GM19193 (cell line): ENCODE results near the gene SLC18A2.

ENCODE experiments used
- POLR2A ChIP-seq: IDR thresholded peaks from 4 replicates; pipeline ENCODE4 v1.6.1; 2011; ENCODE audit not compliant: insufficient read depth, insufficient read length; ENCODE audit errors: extremely low read depth

Gene SLC18A2

DNA sequence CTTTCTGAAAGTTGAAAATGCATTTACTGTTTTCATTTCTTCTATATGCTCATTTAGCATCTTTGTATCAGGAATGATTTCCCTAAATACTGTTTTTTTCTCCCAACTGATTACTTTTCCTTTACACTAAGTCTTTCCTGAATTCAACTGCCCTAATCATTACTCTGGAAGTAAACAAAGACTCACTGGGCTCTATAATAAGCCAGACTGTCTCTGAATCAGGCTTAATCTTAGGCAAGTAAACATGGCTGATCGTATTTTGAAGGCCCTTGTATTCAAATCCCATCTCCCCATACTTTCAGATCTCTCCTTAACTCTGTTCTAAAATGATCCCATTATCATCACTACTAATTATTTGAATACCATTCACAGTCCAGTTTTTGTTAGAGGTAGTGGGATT lies 72.7 kb downstream of the SLC18A2 start:
- no peak for TF ChIP-seq POLR2A

DNA sequence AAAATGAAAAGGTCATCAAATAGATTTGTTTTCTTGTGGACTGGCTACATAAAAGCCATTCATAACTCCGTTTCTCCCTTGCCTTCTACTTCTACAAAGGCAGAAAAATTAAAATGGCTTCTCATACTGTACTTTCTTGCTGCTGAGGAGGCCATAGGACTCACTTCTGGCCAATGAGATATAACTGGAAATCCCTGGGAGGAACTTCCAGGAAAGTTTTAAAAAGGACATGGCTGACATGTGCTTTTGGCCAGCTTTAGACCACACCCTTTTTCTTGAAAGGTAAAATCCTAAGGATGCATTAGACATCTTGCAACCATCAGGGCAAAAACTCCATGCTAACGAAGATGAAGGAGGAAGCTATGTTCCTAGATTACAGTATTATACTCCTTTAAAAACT lies 75.8 kb downstream of the SLC18A2 start:
- TF ChIP-seq POLR2A, result no peak

DNA sequence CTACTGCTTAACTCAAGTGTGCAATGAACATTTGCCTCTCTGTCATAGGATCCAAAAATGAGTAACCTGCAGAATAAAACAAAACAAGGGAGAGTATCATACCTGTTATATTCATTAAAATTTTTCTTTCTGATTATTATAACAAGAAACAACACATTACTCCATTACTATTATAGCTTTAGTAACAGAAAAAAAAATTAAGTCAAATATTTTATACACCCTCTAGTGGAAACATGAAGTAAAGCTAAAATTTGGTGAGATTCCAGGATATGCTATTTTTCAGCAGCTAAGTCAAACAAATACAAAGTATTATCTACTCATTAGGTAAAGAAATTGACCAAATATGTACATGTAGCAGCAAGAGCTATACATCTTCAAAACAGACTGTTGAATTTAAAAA lies 78.0 kb downstream of the SLC18A2 start:
- no peak for TF ChIP-seq POLR2A

DNA sequence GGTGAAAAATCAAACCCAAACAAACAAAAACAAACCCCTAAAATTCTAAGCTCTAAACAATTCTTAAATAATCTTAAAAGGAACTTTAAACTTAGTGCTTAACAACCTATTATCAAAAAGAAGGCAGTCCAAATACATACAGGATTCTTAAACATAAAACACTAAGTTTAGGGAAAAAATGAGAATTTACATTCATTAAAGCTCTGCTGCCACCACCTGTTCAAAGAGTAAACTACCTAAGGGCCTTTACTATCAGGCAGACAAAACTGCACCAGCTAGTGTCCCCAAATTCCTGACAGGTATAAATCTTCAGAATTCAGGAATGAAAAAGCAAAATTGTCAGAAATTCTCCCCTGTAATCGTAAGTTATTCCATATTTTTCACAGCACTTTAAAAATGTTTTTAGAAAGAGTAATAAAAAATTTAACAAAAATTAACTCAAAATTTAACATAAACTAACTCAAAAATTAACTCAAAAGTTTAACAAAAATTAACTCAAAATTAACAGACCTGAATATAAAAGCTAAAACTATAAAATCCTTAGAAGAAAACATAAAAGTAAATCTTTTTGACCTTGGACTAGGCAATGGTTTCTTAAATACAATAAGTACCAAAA lies 79.2 kb downstream of the SLC18A2 start:
- TF ChIP-seq POLR2A, result no peak

DNA sequence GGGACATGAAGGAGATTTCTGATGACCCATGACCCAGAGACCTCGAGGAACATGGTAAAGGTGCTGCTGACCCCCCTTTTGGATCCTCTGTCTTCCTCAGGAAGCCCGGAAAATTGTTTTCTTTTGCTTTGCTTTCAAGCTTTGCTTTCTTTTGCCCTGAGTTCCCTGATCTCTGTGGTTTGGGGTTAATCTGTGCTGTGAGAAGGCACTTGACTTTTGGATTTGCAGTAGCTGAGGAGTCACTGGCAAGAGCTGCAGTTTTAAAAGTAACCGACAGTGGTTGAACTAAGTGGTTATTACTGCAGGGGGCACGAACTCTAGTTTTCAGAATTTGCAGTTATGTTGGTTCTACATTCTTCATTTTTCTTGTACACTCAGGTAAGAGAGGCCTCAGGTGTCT lies 81.3 kb downstream of the SLC18A2 start:
- no peak for TF ChIP-seq POLR2A

DNA sequence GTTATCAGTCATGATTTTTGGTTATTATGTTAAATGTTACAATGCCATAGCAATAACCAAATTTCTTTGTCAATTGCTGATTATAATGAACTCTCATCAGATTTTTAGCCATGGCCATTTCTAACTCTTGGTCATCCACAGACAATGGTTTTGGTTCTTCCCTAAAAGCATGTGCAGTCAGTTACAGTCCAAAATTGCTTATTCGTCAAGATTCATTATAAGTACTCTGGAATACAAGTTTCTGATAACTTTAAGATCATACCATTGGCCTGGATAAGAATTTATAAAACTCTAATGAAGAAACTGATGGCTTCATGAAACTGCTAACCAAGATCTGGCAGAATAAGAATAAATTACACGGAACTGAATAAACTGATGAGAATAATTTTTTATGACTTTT lies 83.5 kb downstream of the SLC18A2 start:
- no peak for TF ChIP-seq POLR2A

DNA sequence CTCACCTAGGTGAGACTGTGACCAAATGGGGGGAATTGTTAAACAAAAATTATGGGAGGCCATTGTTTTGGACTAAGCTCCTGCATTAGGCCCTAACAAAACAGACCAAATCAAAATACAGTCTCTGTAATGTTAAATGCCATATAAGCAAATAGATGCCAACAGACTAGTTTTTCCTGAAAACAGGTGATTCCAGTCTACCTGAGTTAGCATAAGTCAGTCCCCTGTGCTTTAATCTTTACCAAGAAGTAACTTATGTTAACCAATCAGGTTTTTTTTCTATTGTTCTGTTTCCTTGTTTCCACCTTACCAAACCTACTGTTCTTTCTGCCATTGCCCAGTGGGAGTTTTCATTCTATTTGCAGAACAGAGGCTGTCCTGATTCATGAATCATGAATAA lies 86.3 kb downstream of the SLC18A2 start:
- no peak for TF ChIP-seq POLR2A
